K562 (cell line): ENCODE results near the gene GLTP. TPM values are rescaled to one million over a fixed set of nuclear protein-coding genes. Genes with fewer than 3 reads are reported as not detected.

ENCODE experiments used
- ATAC-seq: fragments of 200-7000 bp; cut with Tn5 transposase; 3 replicates; pipeline ENCODE4 v1.9.1; 2020; ENCODE audit warnings: moderate library complexity
- BruUV-seq: library from RNA; stranded (reverse); fragments of 400-500 nt; replicated peaks from 2 replicates; lab custom pipeline; 2021; lab: Mats Ljungman, UMichigan
- CTCF ChIA-PET: fragments of 300-600 bp; formaldehyde crosslinking; extraction: SDS; loops from one replicate; lab custom pipeline; 2021; ENCODE audit warnings: low intra/inter-chr PET ratio; lab: Yijun Ruan, JAX
- POLR2A ChIA-PET: fragments of 300-600, 350-650 bp; sonication (Branson Sonifier 250); formaldehyde crosslinking; extraction: SDS; loops from one replicate; lab custom pipeline; 2021; ENCODE audit warnings: antibody characterized with exemption, inconsistent platforms; lab: Yijun Ruan, JAX
- DNase-seq, 4 experiments: peaks; one replicate each; pipeline versions ENCODE4 v3.0.0 to v3.0.0-alpha.2; 2011 to 2018; ENCODE audit warnings: low spot score in 3 of 4, mixed read lengths in 3 of 4; ENCODE audit errors: extremely low read depth in 1 of 4
- FAIRE-seq: peaks from 2 replicates; lab custom pipeline; 2011; peaks lifted over from hg19 to GRCh38; lab: Jason Lieb, UNC
- H2AFZ ChIP-seq: 2 replicates; pipeline ENCODE4 v1.6.0; 2011; ENCODE audit warnings: low read depth, low read length, control low read depth, inconsistent platforms
- H3K27ac ChIP-seq: fragments of 200-600 bp; 3 replicates; pipeline ENCODE4 v1.8.0; 2011; ENCODE audit warnings: low read depth, mild to moderate bottlenecking, control low read depth, inconsistent platforms, low read length, moderate library complexity, mixed read lengths; ENCODE audit errors: extremely low read depth
- H3K27me3 ChIP-seq, 2 experiments: fragments of 300-600 bp in 1 of 2; 2 replicates in 1 of 2; 3 replicates in 1 of 2; pipeline versions ENCODE4 v1.6.0 to v1.8.0; 2011; ENCODE audit warnings: inconsistent platforms in 2 of 2, low read length in 2 of 2, mild to moderate bottlenecking in 1 of 2, mixed read lengths in 1 of 2, moderate library complexity in 1 of 2; ENCODE audit not compliant: control insufficient read depth in 2 of 2, insufficient read depth in 2 of 2
- H3K36me3 ChIP-seq: fragments of 300-600 bp; 3 replicates; pipeline ENCODE4 v1.8.0; 2011; ENCODE audit warnings: mild to moderate bottlenecking, low read length, inconsistent platforms; ENCODE audit not compliant: control insufficient read depth, insufficient read depth
- H3K4me1 ChIP-seq, 2 experiments: fragments of 200-600 bp in 1 of 2; replicated peaks in 1 of 2; 2 replicates in 1 of 2; 3 replicates in 1 of 2; pipeline versions ENCODE4 v1.5.1 to v1.8.0; 2011; ENCODE audit warnings: inconsistent platforms in 2 of 2, low read length in 2 of 2, mild to moderate bottlenecking in 1 of 2, mixed read lengths in 1 of 2, moderate library complexity in 1 of 2; ENCODE audit not compliant: control insufficient read depth in 2 of 2, insufficient read depth in 2 of 2
- H3K4me2 ChIP-seq: 2 replicates; pipeline ENCODE4 v1.6.1; 2011; ENCODE audit warnings: low read length, control low read depth, inconsistent platforms, mixed read lengths; ENCODE audit not compliant: insufficient read depth
- H3K4me3 ChIP-seq: fragments of 200-600 bp; sonication (generic), shearing (Covaris generic); 2 replicates; pipeline ENCODE4 v1.5.1; 2016; ENCODE audit warnings: control low read depth, inconsistent platforms
- H3K79me2 ChIP-seq: fragments of 200-600 bp; 3 replicates; pipeline ENCODE4 v1.8.0; 2011; ENCODE audit warnings: low read length, inconsistent platforms; ENCODE audit not compliant: control insufficient read depth, insufficient read depth
- H3K9ac ChIP-seq, 2 experiments: 2 replicates each; pipeline versions ENCODE4 v1.6.0 to v1.6.1; 2011; ENCODE audit warnings: low read depth in 2 of 2, low read length in 2 of 2, control low read depth in 1 of 2, inconsistent platforms in 1 of 2, mild to moderate bottlenecking in 1 of 2, mixed read lengths in 1 of 2; ENCODE audit not compliant: insufficient read depth in 1 of 2
- H3K9me1 ChIP-seq: one replicate; pipeline ENCODE4 v1.6.0; 2011; ENCODE audit warnings: inconsistent platforms, mild to moderate bottlenecking, low read length, moderate library complexity; ENCODE audit not compliant: control insufficient read depth, insufficient read depth
- H3K9me3 ChIP-seq: replicated peaks from 2 replicates; pipeline ENCODE4 v1.5.1; 2011; ENCODE audit warnings: low read depth, low read length, inconsistent platforms; ENCODE audit not compliant: control insufficient read depth, insufficient read depth
- H4K20me1 ChIP-seq: replicated peaks from 2 replicates; pipeline ENCODE4 v1.6.1; 2011; ENCODE audit warnings: low read length, inconsistent platforms, mixed read lengths; ENCODE audit not compliant: control insufficient read depth, insufficient read depth
- ARID1B ChIP-seq: fragments of 450-650 bp; IDR thresholded peaks from 2 replicates; pipeline ENCODE4 v1.6.1; 2016; ENCODE audit warnings: antibody characterized with exemption, mild to moderate bottlenecking, inconsistent platforms
- CBFB ChIP-seq: sonication (generic); formaldehyde crosslinking; IDR thresholded peaks from 2 replicates; pipeline ENCODE4 v1.4.0; 2020; ENCODE audit warnings: mild to moderate bottlenecking, missing genetic modification reagents
- ELF4 ChIP-seq: fragments of 450-650 bp; formaldehyde crosslinking; IDR thresholded peaks from 2 replicates; pipeline ENCODE4 v1.4.0; 2022; ENCODE audit warnings: missing genetic modification characterization
- JUND ChIP-seq, 2 experiments: IDR thresholded peaks; 2 replicates in 1 of 2; 3 replicates in 1 of 2; pipeline ENCODE4 v1.6.1; 2011; ENCODE audit warnings: borderline replicate concordance in 2 of 2, low read depth in 2 of 2, low read length in 2 of 2, improper control_type of control experiment in 1 of 2, missing biosample characterization in 1 of 2, missing genetic modification characterization in 1 of 2, missing genetic modification reagents in 1 of 2
- MECOM ChIP-seq: fragments of 250-450 bp; sonication (Bioruptor Pico); IDR thresholded peaks from 2 replicates; pipeline ENCODE4 v1.8.0; 2022; ENCODE audit warnings: inconsistent platforms
- NCOA4 ChIP-seq: fragments of 450-650 bp; IDR thresholded peaks from 2 replicates; pipeline ENCODE4 v1.6.1; 2018; ENCODE audit warnings: mild to moderate bottlenecking; ENCODE audit not compliant: partially characterized antibody
- NFXL1 ChIP-seq: fragments of 450-650 bp; formaldehyde crosslinking; IDR thresholded peaks from 2 replicates; pipeline ENCODE4 v1.4.0; 2021; ENCODE audit warnings: mild to moderate bottlenecking
- NR2F6 ChIP-seq: fragments of 450-650 bp; formaldehyde crosslinking; IDR thresholded peaks from 2 replicates; pipeline ENCODE4 v1.4.0; 2020; ENCODE audit warnings: mild to moderate bottlenecking
- RBBP5 ChIP-seq: fragments of 200-600 bp; sonication (generic); IDR thresholded peaks from 2 replicates; pipeline ENCODE4 v1.6.1; 2012; ENCODE audit warnings: borderline replicate concordance, mild to moderate bottlenecking, low read length, control low read depth, inconsistent platforms; ENCODE audit not compliant: insufficient read depth, poor library complexity, severe bottlenecking
- RBM25 ChIP-seq: fragments of 200-400 bp; formaldehyde crosslinking; IDR thresholded peaks from 2 replicates; pipeline ENCODE4 v1.6.1; 2018; ENCODE audit warnings: low read length, low read depth, moderate library complexity; ENCODE audit not compliant: severe bottlenecking
- SLC30A9 ChIP-seq: fragments of 250-450 bp; sonication (Bioruptor Pico); IDR thresholded peaks from 2 replicates; pipeline ENCODE4 v1.8.0; 2022; ENCODE audit warnings: mild to moderate bottlenecking, moderate library complexity
- SPI1 ChIP-seq: IDR thresholded peaks from 2 replicates; pipeline ENCODE4 v1.6.1; 2011; ENCODE audit warnings: low read depth, low read length, control low read depth, borderline replicate concordance
- SRSF7 ChIP-seq: fragments of 200-400 bp; formaldehyde crosslinking; optimal IDR thresholded peaks from 2 replicates; pipeline ENCODE3; 2017; ENCODE audit warnings: mild to moderate bottlenecking, low read depth, low read length
- TGIF2 ChIP-seq: sonication (generic); formaldehyde crosslinking; IDR thresholded peaks from 2 replicates; pipeline ENCODE4 v1.8.1; 2022; ENCODE audit warnings: mild to moderate bottlenecking, missing genetic modification reagents, moderate library complexity
- VEZF1 ChIP-seq: fragments of 200-800 bp; sonication (Bioruptor generic); IDR thresholded peaks from 2 replicates; pipeline ENCODE4 v1.6.1; 2017; ENCODE audit warnings: missing genetic modification characterization, missing compliant biosample characterization
- ZBTB33 ChIP-seq: sonication (generic); formaldehyde crosslinking; IDR thresholded peaks from 2 replicates; pipeline ENCODE4 v1.8.1; 2023; ENCODE audit warnings: mild to moderate bottlenecking, missing genetic modification reagents
- ZNF253 ChIP-seq: fragments of 250-450 bp; sonication (Bioruptor Pico); conservative IDR thresholded peaks from 2 replicates; pipeline ENCODE4 v1.6.1; 2021; ENCODE audit warnings: mild to moderate bottlenecking
- WGBS: fragments of 100-300 bp; shearing (Covaris generic); methylation state at CpG from one replicate; pipeline ENCODE4 v1.1.6; 2016; ENCODE audit warnings: low coverage, mixed read lengths; ENCODE audit not compliant: insufficient coverage; ENCODE audit errors: missing lambda C conversion rate; 5-methylcytosine and 5-hydroxymethylcytosine counted together
- in situ Hi-C: fragments of 300-500 bp; cut with MboI; formaldehyde crosslinking; loops from 4 replicates; pipeline ENCODE4 v1.15.0; 2018; ENCODE audit warnings: inconsistent platforms, mixed read lengths
- intact Hi-C: fragments of 100-400 bp; cut with micrococcal nuclease; formaldehyde crosslinking; loops from 2 replicates; pipeline ENCODE4 v1.14.2; 2022
- polyA plus RNA-seq, 8 experiments: library from polyadenylated mRNA; depleted of rRNA in 4 of 8; stranded (reverse) in 5 of 8; unstranded in 3 of 8; fragments of >200 nt; fragmentation: Nextera tagmentation in 2 of 8; fragmentation: Illumina TruSeq in 1 of 8; extraction: Ambion mirVana in 2 of 8; extraction: Trizol in 1 of 8; gene quantifications; 2 replicates each; pipeline versions ENCODE4 v1.2.1 to v1.2.3, GENCODE V29; 2011 to 2014; ENCODE audit warnings: inconsistent platforms in 1 of 8, missing spikeins in 1 of 8
- total RNA-seq, 7 experiments: library from RNA; depleted of rRNA in 6 of 7; stranded (reverse); fragments of >200 nt in 6 of 7; fragmentation: Illumina TruSeq in 2 of 7; extraction: Trizol in 2 of 7; gene quantifications; 2 replicates each; pipeline versions ENCODE4 v1.2.1 to v1.2.3, GENCODE V29; 2011 to 2021; ENCODE audit warnings: low replicate concordance in 1 of 7
- TF ChIP-seq, protein P1 (sequence below), 2 experiments: fragments of 250-450 bp in 1 of 2; fragments of 450-650 bp in 1 of 2; sonication (Bioruptor Pico) in 1 of 2; IDR thresholded peaks; 2 replicates each; pipeline versions ENCODE4 v1.6.1 to v1.8.0; 2016 to 2021; ENCODE audit warnings: mild to moderate bottlenecking in 2 of 2, moderate library complexity in 2 of 2, missing compliant biosample characterization in 1 of 2, missing genetic modification characterization in 1 of 2

Gene GLTP
- total and polyA plus RNA-seq, 9 of the 15 experiments (the other 6 are each of a cell fraction or from before 2014, with no cell fraction given): 4.4 to 8.3 (median 6.1) TPM

GRCh38 chr12:109926488-109927210 is 46.3 kb upstream of the GLTP start:
- DNase-seq: no peak
- H3K4me3 ChIP-seq: no peak overlapping the region
- H3K79me2 ChIP-seq: no peaks in the 10 kb centered on the region
- in situ Hi-C loops: no loop called here
- no peaks in the 10 kb centered on the region for H3K9me3 ChIP-seq
- FAIRE-seq: no peak
- H3K27me3 ChIP-seq: no peaks in the 10 kb centered on the region
- 64% methylated on average over 7 of the region's 11 CpGs for WGBS
- peak overlapping the region in 1 of 2 experiments; percentile 64; a peak in 1 of 4 replicates for H3K9ac ChIP-seq
- POLR2A ChIA-PET: interaction anchor here (1.0 to 1.2 kb wide), 2 partner anchors 11 to 41 kb away, joined by 4 to 6 read pairs; no protein-coding TSS in a partner anchor
- H3K36me3 ChIP-seq: peaks cover 15% of the 10 kb centered on the region; the same call in 1 of the 3 replicates
- no peak overlapping the region for H3K27ac ChIP-seq
- H3K4me2 ChIP-seq: no peak overlapping the region
- peaks cover 7 to 23% of the 10 kb centered on the region in 2 experiments; a peak in 4 of 5 replicates for H3K4me1 ChIP-seq
- intact Hi-C loops: loop anchor here (2.0 kb wide), 1 partner anchor 74 kb away; no protein-coding TSS in a partner anchor
- H3K9me1 ChIP-seq: no peaks in the 10 kb centered on the region
- no peaks in the 10 kb centered on the region for H4K20me1 ChIP-seq
- ATAC-seq: no peak
- no peak overlapping the region for H2AFZ ChIP-seq
- BruUV-seq: no TSS peak
- CTCF ChIA-PET: no interaction called here
- no peak for TF ChIP-seq NR2F6 (CRISPR knock-in tag)
- no peak for TF ChIP-seq VEZF1 (CRISPR knock-in tag)
- TF ChIP-seq SLC30A9 (CRISPR knock-in tag): no peak
- TF ChIP-seq RBM25: no peak
- no peak for TF ChIP-seq ELF4 (CRISPR knock-in tag)
- TF ChIP-seq TGIF2 (CRISPR knock-in tag): no peak
- no peak for TF ChIP-seq RBBP5
- no peak for TF ChIP-seq MECOM
- TF ChIP-seq NFXL1 (CRISPR knock-in tag): no peak
- TF ChIP-seq, protein P1, sequence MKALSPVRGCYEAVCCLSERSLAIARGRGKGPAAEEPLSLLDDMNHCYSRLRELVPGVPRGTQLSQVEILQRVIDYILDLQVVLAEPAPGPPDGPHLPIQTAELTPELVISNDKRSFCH (CRISPR knock-in tag; IDR thresholded peaks at IDR 0.05): no peak
- TF ChIP-seq, protein P1 (tag; IDR thresholded peaks at IDR 0.05): no peak
- TF ChIP-seq JUND (IDR thresholded peaks at IDR 0.05; ENCODE audit: borderline replicate concordance, low read depth, low read length): no peak
- TF ChIP-seq JUND (tag; IDR thresholded peaks at IDR 0.05; ENCODE audit: borderline replicate concordance, low read depth, low read length): no peak
- no peak for TF ChIP-seq NCOA4
- TF ChIP-seq SPI1: no peak
- no peak for TF ChIP-seq ARID1B
- TF ChIP-seq ZNF253 (CRISPR knock-in tag): no peak
- TF ChIP-seq SRSF7: no peak
- no peak for TF ChIP-seq ZBTB33
- no peak for TF ChIP-seq CBFB (CRISPR knock-in tag)
